Keratinocyte (primary cell): ENCODE measurements around the gene CBX3.

Experiments
- CTCF ChIP-seq, 3 experiments: IDR thresholded peaks in 1 of 3; conservative IDR thresholded peaks in 1 of 3; optimal IDR thresholded peaks in 1 of 3; 2 replicates in 2 of 3; 3 replicates in 1 of 3; pipeline versions ENCODE3 to v1.5.1; 2011; ENCODE audit warnings: low read length in 3 of 3, mild to moderate bottlenecking in 3 of 3, moderate library complexity in 2 of 3, control low read depth in 1 of 3, inconsistent platforms in 1 of 3; ENCODE audit not compliant: insufficient read depth in 2 of 3; ENCODE audit errors: extremely low read depth in 1 of 3
- EZH2 ChIP-seq: IDR thresholded peaks from one replicate; pipeline ENCODE4 v1.6.1; 2012; ENCODE audit warnings: inconsistent platforms, mild to moderate bottlenecking, low read length, moderate library complexity

- TF ChIP-seq EZH2 (no peak), CTCF (optimal IDR thresholded peaks at IDR 0.05 in 1 of 3, IDR thresholded peaks at IDR 0.05 in 1 of 3, conservative IDR thresholded peaks at IDR 0.05 in 1 of 3; ENCODE audit: extremely low read depth in 1 of 3, insufficient read depth in 2 of 3, low read length in 3 of 3) (no peak)
Measured at GRCh38 chr7:26156451-26157420, 44.8 kb upstream of the CBX3 start.
